Nephron progenitor cell (in vitro differentiated cells): ENCODE measurements around the gene DDX54.

Experiments used
- DNase-seq: peaks from one replicate; pipeline ENCODE4 v3.0.0; 2021
- H3K27ac Mint-ChIP-seq: 2 replicates; pipeline ENCODE4 v1.8.0; 2021; ENCODE audit warnings: mild to moderate bottlenecking, moderate library complexity, mixed read lengths
- H3K27me3 Mint-ChIP-seq: 2 replicates; pipeline ENCODE4 v1.8.0; 2021; ENCODE audit warnings: mild to moderate bottlenecking, low read depth, mixed read lengths; ENCODE audit not compliant: poor library complexity
- H3K36me3 Mint-ChIP-seq: 2 replicates; pipeline ENCODE4 v1.8.0; 2021; ENCODE audit warnings: low read depth, mixed read lengths
- H3K4me1 Mint-ChIP-seq: 2 replicates; pipeline ENCODE4 v1.8.0; 2021; ENCODE audit warnings: mixed read lengths
- H3K4me3 Mint-ChIP-seq: 2 replicates; pipeline ENCODE4 v1.8.0; 2021; ENCODE audit warnings: mild to moderate bottlenecking, moderate library complexity, mixed read lengths
- H3K9me3 Mint-ChIP-seq: 2 replicates; pipeline ENCODE4 v1.8.0; 2021; ENCODE audit warnings: mild to moderate bottlenecking, moderate library complexity, mixed read lengths
- CTCF ChIP-seq: fragments of 200-600 bp; sonication (generic); IDR thresholded peaks from 2 replicates; pipeline ENCODE4 v1.5.0; 2021; ENCODE audit warnings: antibody characterized with exemption

DDX54 gene

GRCh38 chr12:113196990-113197389 is 11.7 kb upstream of the DDX54 start:
- Mint-ChIP-seq H3K4me1 (peaks cover 44% of the 10 kb centered on the region), H3K27me3 (peaks cover 2% of the 10 kb centered on the region), H3K4me3 (no peak overlapping the region), H3K9me3 (no peaks in the 10 kb centered on the region), H3K36me3 (peaks cover 13% of the 10 kb centered on the region), H3K27ac (no peak overlapping the region)
- TF ChIP-seq CTCF: peak; percentile 58
- peak; percentile 45 for DNase-seq

- Mint-ChIP-seq H3K27me3 (peaks cover 2% of the 10 kb centered on the region), H3K4me3 (no peak overlapping the region), H3K9me3 (no peaks in the 10 kb centered on the region), H3K36me3 (peaks cover 17% of the 10 kb centered on the region), H3K27ac (no peak overlapping the region), H3K4me1 (peaks cover 47% of the 10 kb centered on the region)
- DNase-seq: no peak
- TF ChIP-seq CTCF: no peak
These were observed 11.3 kb upstream of the DDX54 start for GRCh38 chr12:113196582-113196981.

- peak overlapping the region; percentile 5 for H3K4me3 Mint-ChIP-seq
- peaks cover 2% of the 10 kb centered on the region for H3K27me3 Mint-ChIP-seq
- no peaks in the 10 kb centered on the region for H3K9me3 Mint-ChIP-seq
- H3K4me1 Mint-ChIP-seq: peaks cover 51% of the 10 kb centered on the region
- peaks cover 23% of the 10 kb centered on the region for H3K36me3 Mint-ChIP-seq
- no peak for DNase-seq
- no peak for TF ChIP-seq CTCF
- H3K27ac Mint-ChIP-seq: peak overlapping the region; percentile 98
These were observed 10.3 kb upstream of the DDX54 start for GRCh38 chr12:113195598-113195997.

- Mint-ChIP-seq H3K27me3 (peaks cover 2% of the 10 kb centered on the region), H3K27ac (peak overlapping the region; percentile 95), H3K4me3 (no peak overlapping the region), H3K36me3 (peaks cover 25% of the 10 kb centered on the region), H3K4me1 (peaks cover 55% of the 10 kb centered on the region), H3K9me3 (no peaks in the 10 kb centered on the region)
- TF ChIP-seq CTCF: peak; percentile 8
- DNase-seq: peak; percentile 56
These were observed 9.7 kb upstream of the DDX54 start for GRCh38 chr12:113194971-113195391.

- DNase-seq: no peak
- peaks cover 51% of the 10 kb centered on the region for H3K36me3 Mint-ChIP-seq
- no peaks in the 10 kb centered on the region for H3K27me3 Mint-ChIP-seq
- H3K4me3 Mint-ChIP-seq: no peak overlapping the region
- no peak for TF ChIP-seq CTCF
- H3K4me1 Mint-ChIP-seq: peaks cover 61% of the 10 kb centered on the region
- H3K27ac Mint-ChIP-seq: no peak overlapping the region
- no peaks in the 10 kb centered on the region for H3K9me3 Mint-ChIP-seq
These were observed 5.9 kb upstream of the DDX54 start for GRCh38 chr12:113191227-113191626.

- H3K27me3 Mint-ChIP-seq: no peaks in the 10 kb centered on the region
- no peak for TF ChIP-seq CTCF
- DNase-seq: peak; percentile 36
- no peaks in the 10 kb centered on the region for H3K9me3 Mint-ChIP-seq
- no peak overlapping the region for H3K4me3 Mint-ChIP-seq
- H3K4me1 Mint-ChIP-seq: peaks cover 63% of the 10 kb centered on the region
- H3K36me3 Mint-ChIP-seq: peaks cover 52% of the 10 kb centered on the region
- H3K27ac Mint-ChIP-seq: peak overlapping the region; percentile 61
These were observed 5.5 kb upstream of the DDX54 start for GRCh38 chr12:113190761-113191160.
